Panc1 (cell line): ENCODE results near the gene MICAL2. TPM values are rescaled to one million over a fixed set of nuclear protein-coding genes. Genes with fewer than 3 reads are reported as not detected.
A peak's percentile ranks its signal among the peaks of the same experiment; 100 is the strongest.

ENCODE experiments used
- ATAC-seq: fragments of 200-7000 bp; cut with Tn5 transposase; 2 replicates; pipeline ENCODE4 v1.9.1; 2020; ENCODE audit warnings: mild to moderate bottlenecking, moderate library complexity
- BruUV-seq: library from RNA; stranded (reverse); fragments of 400-500 nt; replicated peaks from 2 replicates; lab custom pipeline; 2021; lab: Mats Ljungman, UMichigan
- CTCF ChIA-PET: fragments of 300-600 bp; sonication (Branson Sonifier 250); formaldehyde crosslinking; loops from one replicate; lab custom pipeline; 2022; ENCODE audit warnings: antibody characterized with exemption; lab: Charles Lee
- POLR2A ChIA-PET: fragments of 300-600 bp; sonication (Branson Sonifier 250); formaldehyde crosslinking; loops from one replicate; lab custom pipeline; 2022; ENCODE audit warnings: antibody characterized with exemption; lab: Charles Lee
- DNase-seq: peaks from one replicate; pipeline ENCODE4 v3.0.0-alpha.2; 2010; ENCODE audit warnings: low read depth, low spot score
- H3K27ac ChIP-seq: 2 replicates; pipeline ENCODE4 v1.5.1; 2011; ENCODE audit warnings: mild to moderate bottlenecking, low read length, inconsistent platforms
- H3K27me3 ChIP-seq: fragments of 200-500 bp; sonication (Bioruptor generic); 2 replicates; pipeline ENCODE4 v1.6.0; 2014; ENCODE audit warnings: low read length, inconsistent platforms; ENCODE audit not compliant: control insufficient read depth, insufficient read depth
- H3K36me3 ChIP-seq: fragments of 200-500 bp; sonication (Bioruptor generic); 2 replicates; pipeline ENCODE4 v1.5.1; 2014; ENCODE audit warnings: inconsistent platforms, mild to moderate bottlenecking, low read length, moderate library complexity; ENCODE audit not compliant: control insufficient read depth, insufficient read depth
- H3K4me1 ChIP-seq: 2 replicates; pipeline ENCODE4 v1.5.1; 2011; ENCODE audit warnings: inconsistent platforms, mild to moderate bottlenecking, low read length, moderate library complexity; ENCODE audit not compliant: control insufficient read depth, insufficient read depth
- H3K4me3 ChIP-seq, 2 experiments: 2 replicates each; pipeline ENCODE4 v1.5.1; 2011 to 2012; ENCODE audit warnings: low read depth in 2 of 2, low read length in 2 of 2, mild to moderate bottlenecking in 2 of 2, inconsistent platforms in 1 of 2, moderate library complexity in 1 of 2
- H3K9me3 ChIP-seq: fragments of 200-500 bp; sonication (Bioruptor generic); 2 replicates; pipeline ENCODE4 v1.5.1; 2014; ENCODE audit warnings: low read depth, mild to moderate bottlenecking, inconsistent platforms, low read length, moderate library complexity; ENCODE audit not compliant: control insufficient read depth, insufficient read depth
- POLR2AphosphoS5 ChIP-seq: IDR thresholded peaks from 2 replicates; pipeline ENCODE4 v1.6.1; 2012; ENCODE audit warnings: mild to moderate bottlenecking, low read depth, low read length, moderate library complexity
- REST ChIP-seq, 2 experiments: IDR thresholded peaks; 2 replicates each; pipeline ENCODE4 v1.6.1; 2011 to 2012; ENCODE audit warnings: low read depth in 2 of 2, control low read depth in 1 of 2, low read length in 1 of 2, mild to moderate bottlenecking in 1 of 2, moderate library complexity in 1 of 2; ENCODE audit not compliant: insufficient read depth in 1 of 2
- SIN3A ChIP-seq: IDR thresholded peaks from 2 replicates; pipeline ENCODE4 v1.6.1; 2012; ENCODE audit warnings: low read depth, mild to moderate bottlenecking, low read length, moderate library complexity, borderline replicate concordance; ENCODE audit not compliant: insufficient read depth
- TCF7L2 ChIP-seq: IDR thresholded peaks from 2 replicates; pipeline ENCODE4 v1.6.1; 2011; ENCODE audit warnings: mild to moderate bottlenecking, low read depth, low read length, inconsistent platforms
- in situ Hi-C: cut with HindIII; loops from 2 replicates; pipeline ENCODE4 v1.10.0; 2016; ENCODE audit warnings: low sequenced_read_pairs, low pct_unique_long_range_greater_than_20kb
- intact Hi-C: fragments of 100-400 bp; cut with micrococcal nuclease; formaldehyde crosslinking; loops from one replicate; pipeline ENCODE4 v1.10.0; 2022; ENCODE audit not compliant: unreplicated experiment
- total RNA-seq: library from RNA; stranded (reverse); gene quantifications from one replicate; pipeline ENCODE4 v1.2.1, GENCODE V29; 2021; ENCODE audit not compliant: unreplicated experiment
- TF ChIP-seq, protein P1 (sequence below): fragments of 450-650 bp; IDR thresholded peaks from 2 replicates; pipeline ENCODE4 v1.5.1; 2017; ENCODE audit warnings: mild to moderate bottlenecking

Gene MICAL2
- total RNA-seq, 1 experiment from 2014 or later, result 199 TPM

- H3K4me1 ChIP-seq, result peaks cover 47% of the 10 kb centered on the region
- CTCF ChIA-PET, result no interaction called here
Measured at GRCh38 chr11:12172493-12173013, 62.2 kb downstream of the MICAL2 start.

DNA sequence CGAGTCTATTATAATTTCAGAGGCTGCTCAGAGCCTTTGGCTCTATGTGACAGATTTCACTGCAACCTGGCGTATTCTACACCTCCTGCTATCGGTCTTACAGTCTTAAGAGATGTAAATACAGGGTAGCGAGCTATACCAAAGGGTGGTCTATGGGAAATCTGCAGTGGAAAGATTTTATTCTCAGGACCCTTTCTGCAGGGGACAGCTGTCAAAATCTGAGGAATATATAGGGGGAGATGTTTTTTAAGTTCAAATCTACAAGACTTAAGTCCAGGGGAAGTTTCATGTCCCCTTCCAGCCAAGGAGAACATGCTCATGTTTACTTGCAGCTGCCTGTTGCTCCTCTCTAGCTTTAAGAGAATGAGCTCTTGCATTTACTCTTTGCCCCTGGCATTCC, 62.7 kb downstream of the MICAL2 start:
- intact Hi-C loops (no loop called here), in situ Hi-C loops (no loop called here)
- ATAC-seq, result no peak
- no TSS peak for BruUV-seq
- no peak overlapping the region for H3K4me3 ChIP-seq
- ChIA-PET POLR2A (interaction anchor here (0.6 kb wide), 1 partner anchor 65 kb away, joined by 5 read pairs; no protein-coding TSS in a partner anchor), CTCF (no interaction called here)
- TF ChIP-seq, protein P1, sequence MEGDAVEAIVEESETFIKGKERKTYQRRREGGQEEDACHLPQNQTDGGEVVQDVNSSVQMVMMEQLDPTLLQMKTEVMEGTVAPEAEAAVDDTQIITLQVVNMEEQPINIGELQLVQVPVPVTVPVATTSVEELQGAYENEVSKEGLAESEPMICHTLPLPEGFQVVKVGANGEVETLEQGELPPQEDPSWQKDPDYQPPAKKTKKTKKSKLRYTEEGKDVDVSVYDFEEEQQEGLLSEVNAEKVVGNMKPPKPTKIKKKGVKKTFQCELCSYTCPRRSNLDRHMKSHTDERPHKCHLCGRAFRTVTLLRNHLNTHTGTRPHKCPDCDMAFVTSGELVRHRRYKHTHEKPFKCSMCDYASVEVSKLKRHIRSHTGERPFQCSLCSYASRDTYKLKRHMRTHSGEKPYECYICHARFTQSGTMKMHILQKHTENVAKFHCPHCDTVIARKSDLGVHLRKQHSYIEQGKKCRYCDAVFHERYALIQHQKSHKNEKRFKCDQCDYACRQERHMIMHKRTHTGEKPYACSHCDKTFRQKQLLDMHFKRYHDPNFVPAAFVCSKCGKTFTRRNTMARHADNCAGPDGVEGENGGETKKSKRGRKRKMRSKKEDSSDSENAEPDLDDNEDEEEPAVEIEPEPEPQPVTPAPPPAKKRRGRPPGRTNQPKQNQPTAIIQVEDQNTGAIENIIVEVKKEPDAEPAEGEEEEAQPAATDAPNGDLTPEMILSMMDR, result no peak
- TF ChIP-seq SIN3A (no peak), POLR2AphosphoS5 (no peak), TCF7L2 (no peak), REST (IDR thresholded peaks at IDR 0.05; ENCODE audit: insufficient read depth in 1 of 2, low read depth in 2 of 2, low read length in 1 of 2) (no peak)
- DNase-seq, result no peak
- H3K9me3 ChIP-seq, result no peaks in the 10 kb centered on the region
- no peaks in the 10 kb centered on the region; the same call in 1 of the 2 replicates for H3K36me3 ChIP-seq
- H3K4me1 ChIP-seq, result peaks cover 45% of the 10 kb centered on the region
- no peaks in the 10 kb centered on the region for H3K27me3 ChIP-seq
- H3K27ac ChIP-seq, result peak overlapping the region; percentile 89

More at GRCh38 chr11:12172493-12173013, 62.2 kb downstream of the MICAL2 start:
- Histone ChIP-seq H3K27ac (peak overlapping the region; percentile 89), H3K9me3 (no peaks in the 10 kb centered on the region), H3K4me3 (no peak overlapping the region), H3K27me3 (no peaks in the 10 kb centered on the region), H3K36me3 (no peaks in the 10 kb centered on the region; the same call in 1 of the 2 replicates)
- DNase-seq (no peak), ATAC-seq (no peak)
- intact Hi-C loops, result no loop called here
- no peak for TF ChIP-seq SIN3A
- TF ChIP-seq, protein P1, result no peak
- POLR2A ChIA-PET, result no interaction called here
- in situ Hi-C loops, result no loop called here
- BruUV-seq, result no TSS peak
